ENCODE results near the gene TPST1.

DNA sequence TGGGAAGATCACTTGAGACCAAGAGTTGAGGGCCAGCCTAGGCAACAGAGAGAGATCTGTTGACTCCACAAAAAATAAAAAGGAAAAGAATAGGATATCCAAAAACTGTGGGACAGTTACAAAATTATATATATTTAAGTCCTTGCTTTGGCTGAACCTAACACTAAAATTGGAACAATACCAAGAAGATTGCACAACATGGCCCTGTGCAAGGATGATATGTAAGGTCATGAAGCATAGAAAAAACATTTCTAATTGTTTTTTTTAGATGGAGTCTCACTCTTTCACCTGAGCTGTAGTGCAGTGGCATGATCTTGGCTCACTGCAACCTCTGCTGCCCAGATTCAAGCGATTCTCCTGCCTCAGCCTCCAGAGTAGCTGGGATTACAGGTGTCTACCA, 139.0 kb downstream of the TPST1 start:
- TF ChIP-seq POLR2A (IDR thresholded peaks at IDR 0.05) = no peak
- TF ChIP-seq, protein P1, sequence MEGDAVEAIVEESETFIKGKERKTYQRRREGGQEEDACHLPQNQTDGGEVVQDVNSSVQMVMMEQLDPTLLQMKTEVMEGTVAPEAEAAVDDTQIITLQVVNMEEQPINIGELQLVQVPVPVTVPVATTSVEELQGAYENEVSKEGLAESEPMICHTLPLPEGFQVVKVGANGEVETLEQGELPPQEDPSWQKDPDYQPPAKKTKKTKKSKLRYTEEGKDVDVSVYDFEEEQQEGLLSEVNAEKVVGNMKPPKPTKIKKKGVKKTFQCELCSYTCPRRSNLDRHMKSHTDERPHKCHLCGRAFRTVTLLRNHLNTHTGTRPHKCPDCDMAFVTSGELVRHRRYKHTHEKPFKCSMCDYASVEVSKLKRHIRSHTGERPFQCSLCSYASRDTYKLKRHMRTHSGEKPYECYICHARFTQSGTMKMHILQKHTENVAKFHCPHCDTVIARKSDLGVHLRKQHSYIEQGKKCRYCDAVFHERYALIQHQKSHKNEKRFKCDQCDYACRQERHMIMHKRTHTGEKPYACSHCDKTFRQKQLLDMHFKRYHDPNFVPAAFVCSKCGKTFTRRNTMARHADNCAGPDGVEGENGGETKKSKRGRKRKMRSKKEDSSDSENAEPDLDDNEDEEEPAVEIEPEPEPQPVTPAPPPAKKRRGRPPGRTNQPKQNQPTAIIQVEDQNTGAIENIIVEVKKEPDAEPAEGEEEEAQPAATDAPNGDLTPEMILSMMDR (IDR thresholded peaks at IDR 0.05) = no peak
- TF ChIP-seq EP300 (IDR thresholded peaks at IDR 0.05) = no peak
- TF ChIP-seq POLR2AphosphoS5 (IDR thresholded peaks at IDR 0.05) = no peak
